HG03565 (cell line): ENCODE data around the gene IL1B.
"Not testable (repeated sequence)": the region's sequence is repeated elsewhere in the genome, so short reads cannot be mapped to it uniquely, and the experiment has no call there.

Source experiments
- ATAC-seq: cut with Tn5 transposase; IDR thresholded peaks from one replicate; pipeline ENCODE4 v1.9.1; 2021; ENCODE audit warnings: mild to moderate bottlenecking, moderate library complexity; ENCODE audit not compliant: unreplicated experiment

Gene IL1B

DNA sequence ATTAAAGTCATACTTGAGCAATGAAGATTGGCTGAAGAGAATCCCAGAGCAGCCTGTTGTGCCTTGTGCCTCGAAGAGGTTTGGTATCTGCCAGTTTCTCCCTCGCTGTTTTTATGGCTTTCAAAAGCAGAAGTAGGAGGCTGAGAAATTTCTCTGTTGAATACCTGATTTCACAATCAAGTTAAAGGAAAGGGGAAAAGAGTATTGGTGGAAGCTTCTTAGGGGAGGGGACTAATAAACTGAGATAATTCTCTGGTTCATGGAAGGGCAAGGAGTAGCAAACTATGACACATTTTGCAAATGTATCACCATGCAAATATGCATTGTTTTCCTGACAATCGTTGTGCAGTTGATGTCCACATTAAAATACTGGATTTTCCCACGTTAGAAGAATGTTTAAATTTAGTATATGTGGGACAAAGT is at the start of gene IL1B:
Gene IL1B, minus strand, starts transcription at position 85 of the 423 bp plus-strand sequence. CDS start 550 bp downstream, outside the sequence.
- no peak for ATAC-seq

DNA sequence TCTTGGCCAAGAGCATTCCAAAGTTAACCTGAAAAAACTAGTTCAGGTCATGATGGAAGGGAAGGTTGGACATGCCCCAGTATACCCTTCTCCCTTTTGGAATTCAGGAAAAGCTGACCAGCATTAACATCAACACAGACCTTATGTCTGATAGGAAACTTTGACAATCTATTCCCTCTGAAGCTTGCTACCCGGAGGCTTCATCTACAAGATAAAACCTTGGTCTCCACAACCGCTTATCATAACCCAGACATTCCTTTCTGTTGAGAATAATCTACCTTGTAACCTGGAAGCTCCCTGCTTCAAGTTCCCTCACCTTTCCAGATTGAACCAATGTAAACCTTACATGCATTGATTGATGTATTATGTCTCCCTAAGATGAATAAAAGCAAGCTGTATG is 49.7 kb upstream of the IL1B start:
- ATAC-seq: no peak

DNA sequence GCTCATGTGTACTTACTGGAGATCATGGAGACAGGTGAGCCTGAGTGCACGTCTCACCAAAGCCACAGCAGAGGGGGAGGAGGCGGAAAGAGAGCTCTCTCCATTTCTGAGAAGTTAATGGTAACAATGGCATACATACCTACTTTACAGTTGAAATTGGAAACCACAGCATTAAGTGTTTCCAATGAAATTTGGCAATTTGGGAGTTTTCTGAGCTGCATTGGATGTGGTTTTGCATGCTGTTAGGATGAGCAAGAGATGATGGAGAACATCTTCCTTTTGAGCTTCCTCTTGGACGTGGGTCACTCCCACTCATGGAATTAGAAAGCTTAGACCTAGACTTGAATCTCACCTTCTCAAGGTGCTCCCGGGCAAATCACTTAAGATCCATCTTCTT is 48.9 kb upstream of the IL1B start:
- no peak for ATAC-seq

DNA sequence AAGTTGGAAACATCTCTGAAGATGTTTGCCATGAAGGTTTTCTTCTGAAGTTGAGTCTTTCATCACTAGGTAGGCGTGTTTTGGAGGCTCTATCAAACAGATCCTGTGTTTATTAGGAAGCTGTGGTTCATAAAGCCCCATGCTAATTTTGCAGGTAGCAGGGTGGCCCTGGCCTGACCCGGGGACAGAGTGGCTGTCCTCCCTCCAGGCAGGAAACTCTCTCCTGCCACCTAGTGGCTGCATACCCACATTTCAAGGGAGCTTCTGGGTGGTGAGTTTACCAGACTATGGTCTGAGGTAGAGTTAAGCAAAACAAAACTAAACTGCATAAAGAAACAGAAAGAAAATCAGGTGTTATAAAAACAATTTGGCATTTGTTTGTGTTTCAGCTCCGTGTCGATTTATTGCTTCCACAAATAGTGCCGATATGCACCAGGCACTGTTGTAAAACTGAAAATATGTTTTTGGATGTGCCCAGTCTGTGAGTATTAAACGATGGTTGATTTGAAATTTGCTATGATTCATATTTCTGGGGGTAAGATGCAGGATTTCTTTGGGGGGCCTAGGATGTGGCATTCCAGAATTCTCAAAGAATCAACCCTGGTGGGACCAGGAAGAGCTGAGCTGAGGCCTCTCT is 48.4 kb upstream of the IL1B start:
- ATAC-seq: peak; percentile 59

DNA sequence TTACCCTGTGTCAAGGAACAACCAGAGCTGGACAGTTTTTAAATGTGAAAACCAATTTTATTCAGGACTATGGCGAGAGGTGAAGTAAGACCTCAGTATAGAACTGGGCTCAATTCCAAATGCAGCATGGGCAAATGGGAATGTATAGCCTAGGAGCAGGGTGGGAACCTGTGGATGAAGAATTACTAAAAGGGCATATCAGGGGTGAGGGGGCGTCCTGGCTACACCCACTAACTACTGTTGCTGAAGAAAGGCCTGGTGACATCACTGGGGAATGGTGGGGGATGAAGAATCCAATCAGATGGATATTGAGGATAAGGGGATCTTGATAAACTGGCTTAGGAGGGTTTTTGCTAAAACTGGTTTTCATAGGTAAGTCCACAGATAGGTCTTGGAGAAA is 47.1 kb upstream of the IL1B start:
- ATAC-seq: no peak

DNA sequence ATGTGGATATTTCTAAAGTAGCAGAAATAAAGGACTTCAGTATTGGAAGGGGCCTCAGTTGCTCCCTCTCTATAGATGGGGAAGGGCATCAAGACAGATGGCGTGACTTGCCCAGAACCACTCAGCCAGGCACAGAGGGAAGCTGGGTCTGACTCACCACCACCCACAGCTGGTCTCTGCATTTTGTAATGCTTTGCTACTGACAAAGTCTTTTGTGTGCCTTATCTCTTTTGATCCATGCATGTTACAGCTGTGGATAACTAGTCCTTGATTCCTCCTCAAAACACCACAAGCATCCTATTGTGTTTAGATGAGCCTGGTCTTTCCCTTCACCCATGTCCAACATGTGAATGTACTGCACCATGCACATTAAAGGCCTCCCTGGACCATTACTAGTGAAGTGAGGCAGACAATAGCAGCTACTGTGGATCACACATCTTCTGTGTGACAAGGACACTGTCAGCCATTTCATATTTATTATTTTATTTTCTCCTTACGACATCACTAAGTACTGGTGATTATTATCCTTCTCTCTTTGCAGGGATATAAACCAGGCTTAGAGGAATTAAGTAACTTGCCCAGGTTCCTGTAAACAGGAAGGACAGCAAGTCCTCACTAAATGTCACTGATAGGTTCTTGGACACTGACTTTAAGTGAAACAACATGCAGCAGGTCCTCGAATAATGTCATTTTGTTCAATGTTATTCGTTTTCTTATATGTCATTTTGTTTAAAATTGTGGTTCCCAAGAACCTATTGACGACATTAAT is 44.8 kb upstream of the IL1B start:
- peak; percentile 72 for ATAC-seq

DNA sequence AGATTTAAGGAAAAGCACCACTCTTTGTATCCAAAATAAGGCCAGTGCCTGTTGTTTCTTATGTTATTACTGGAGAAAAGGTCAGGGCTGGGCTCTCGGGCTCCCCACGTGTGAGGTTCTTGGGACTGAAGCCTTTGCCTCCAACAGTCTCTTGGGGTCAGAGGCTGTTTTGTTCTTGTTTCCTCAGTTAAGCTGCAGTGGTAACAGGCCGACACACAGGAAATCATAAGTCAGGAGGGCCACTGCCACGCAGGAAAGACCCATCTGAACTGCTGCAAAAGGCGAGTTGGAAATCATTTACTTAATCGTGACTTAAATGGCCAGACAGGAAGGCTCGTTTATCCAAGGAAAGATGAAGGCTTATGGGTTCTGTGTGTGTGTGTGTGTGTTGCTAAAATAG is 44.1 kb upstream of the IL1B start:
- no peak for ATAC-seq

DNA sequence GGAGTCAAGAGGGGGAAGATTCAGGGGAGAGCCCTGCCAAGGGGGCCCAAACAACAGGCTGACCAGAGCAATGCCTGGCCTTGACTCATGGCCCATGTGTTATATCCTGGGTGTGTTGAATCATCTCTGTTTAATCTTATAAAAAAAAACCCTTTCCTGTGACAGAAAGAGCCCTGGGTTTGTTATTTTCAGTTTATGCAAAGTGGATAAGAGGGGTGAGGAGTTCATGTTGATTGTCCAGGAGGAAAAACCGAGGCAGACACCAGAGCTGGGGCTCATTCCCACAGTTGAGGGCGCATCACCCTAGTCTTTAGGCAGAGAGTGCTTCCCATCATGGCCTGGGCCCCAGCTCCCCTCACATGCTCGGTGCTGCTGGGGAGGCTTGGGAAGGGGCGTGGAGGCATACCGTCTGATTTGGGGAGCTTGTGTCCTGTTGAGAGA is 43.5 kb upstream of the IL1B start:
- no peak for ATAC-seq

DNA sequence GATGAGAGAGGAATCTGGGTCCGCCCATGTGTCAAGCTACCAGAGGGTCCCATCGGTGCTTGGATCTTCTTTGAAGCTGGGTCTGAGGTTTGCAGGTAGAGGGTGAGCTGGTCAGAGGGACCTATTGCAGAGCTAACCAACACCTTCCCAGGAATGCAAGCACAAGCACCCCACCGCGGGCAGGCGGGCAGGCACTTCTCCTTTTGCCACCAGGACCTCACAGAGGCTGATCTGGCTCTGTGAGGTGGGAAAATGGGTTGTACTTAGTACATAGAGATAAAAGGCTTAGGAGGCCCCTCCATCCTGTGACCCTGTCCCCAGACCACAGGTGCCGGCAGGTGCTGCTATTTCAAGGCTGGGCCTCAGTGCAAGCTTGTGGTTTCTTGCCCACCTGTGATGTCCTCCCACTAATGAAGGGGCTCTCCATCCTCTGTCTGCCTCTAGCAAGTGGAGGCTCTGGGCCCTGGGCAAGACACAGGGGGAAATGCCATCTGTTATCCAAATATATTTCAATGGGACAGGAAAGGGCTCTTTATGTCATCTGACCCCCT is 43.0 kb upstream of the IL1B start:
- no peak for ATAC-seq

DNA sequence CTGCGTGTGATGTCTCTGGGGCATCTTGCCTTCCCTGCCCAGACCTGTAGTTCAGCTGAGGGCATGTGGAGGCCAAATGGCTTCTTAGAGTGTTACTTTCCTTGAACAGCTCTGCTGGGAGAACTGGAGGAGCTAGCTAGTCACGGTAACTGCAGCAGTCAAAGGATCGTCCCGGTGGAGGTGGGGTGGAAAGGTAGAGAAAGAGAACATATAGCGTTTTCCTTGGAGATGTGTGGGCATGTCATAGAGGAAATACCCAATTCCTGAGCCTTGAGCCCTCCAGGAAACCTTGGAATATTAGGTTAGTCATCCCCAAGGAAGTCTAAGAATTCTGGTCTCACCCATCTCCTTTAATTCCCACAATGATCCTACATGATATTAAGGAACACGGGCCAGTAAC is 40.8 kb upstream of the IL1B start:
- ATAC-seq: no peak

DNA sequence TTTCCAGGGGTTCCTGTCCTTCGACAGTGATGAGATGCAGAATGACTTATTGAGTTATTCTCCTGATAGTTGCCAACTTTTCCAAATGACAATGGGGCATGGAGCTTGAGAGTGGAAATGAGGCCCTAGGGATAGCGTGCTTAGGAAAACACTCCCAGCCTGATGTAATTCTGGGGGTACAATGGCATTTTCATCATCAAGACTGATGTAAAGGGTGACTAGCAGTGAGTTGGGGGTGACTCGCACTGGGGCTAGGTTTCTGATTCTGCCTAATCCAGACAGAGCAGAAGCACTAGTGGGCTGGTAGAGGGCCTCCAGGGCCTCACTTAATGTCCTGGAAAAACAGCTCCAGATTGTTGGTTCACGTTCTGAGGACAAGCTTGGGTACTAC is 40.4 kb upstream of the IL1B start:
- no peak for ATAC-seq

DNA sequence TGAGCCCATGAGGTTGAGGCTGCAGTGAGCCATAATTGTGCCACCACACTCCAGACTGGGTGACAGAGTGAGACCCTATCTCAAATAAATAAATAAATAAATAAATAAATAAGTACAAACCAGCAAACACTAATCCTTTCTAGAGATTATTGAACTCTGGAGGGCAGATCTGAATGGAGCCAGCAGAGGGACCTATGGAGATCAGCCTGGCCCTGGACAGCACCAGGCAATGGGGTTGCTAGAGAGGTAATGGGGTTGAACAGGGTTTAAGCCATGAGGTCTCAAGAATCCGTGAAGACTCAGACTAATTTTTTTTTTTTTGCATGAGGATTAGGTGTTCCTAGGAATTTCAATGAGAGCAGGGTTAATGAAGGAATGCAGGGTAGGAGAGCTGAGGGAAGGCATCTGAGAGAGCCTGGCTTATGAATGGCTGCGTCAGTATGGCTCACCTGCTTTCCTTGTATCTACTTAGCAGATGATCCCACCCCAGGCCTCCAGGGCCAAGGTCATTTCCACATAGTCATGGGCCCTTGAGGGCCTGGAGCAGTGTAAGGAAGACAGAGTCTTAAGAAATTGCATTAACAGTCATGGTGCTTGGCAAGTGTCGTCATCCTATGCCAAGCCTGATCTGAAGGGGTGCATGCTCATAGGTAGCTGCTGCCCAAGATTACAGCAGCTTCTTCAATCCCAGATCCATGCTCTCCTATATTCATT is 39.8 kb upstream of the IL1B start:
- no peak for ATAC-seq

DNA sequence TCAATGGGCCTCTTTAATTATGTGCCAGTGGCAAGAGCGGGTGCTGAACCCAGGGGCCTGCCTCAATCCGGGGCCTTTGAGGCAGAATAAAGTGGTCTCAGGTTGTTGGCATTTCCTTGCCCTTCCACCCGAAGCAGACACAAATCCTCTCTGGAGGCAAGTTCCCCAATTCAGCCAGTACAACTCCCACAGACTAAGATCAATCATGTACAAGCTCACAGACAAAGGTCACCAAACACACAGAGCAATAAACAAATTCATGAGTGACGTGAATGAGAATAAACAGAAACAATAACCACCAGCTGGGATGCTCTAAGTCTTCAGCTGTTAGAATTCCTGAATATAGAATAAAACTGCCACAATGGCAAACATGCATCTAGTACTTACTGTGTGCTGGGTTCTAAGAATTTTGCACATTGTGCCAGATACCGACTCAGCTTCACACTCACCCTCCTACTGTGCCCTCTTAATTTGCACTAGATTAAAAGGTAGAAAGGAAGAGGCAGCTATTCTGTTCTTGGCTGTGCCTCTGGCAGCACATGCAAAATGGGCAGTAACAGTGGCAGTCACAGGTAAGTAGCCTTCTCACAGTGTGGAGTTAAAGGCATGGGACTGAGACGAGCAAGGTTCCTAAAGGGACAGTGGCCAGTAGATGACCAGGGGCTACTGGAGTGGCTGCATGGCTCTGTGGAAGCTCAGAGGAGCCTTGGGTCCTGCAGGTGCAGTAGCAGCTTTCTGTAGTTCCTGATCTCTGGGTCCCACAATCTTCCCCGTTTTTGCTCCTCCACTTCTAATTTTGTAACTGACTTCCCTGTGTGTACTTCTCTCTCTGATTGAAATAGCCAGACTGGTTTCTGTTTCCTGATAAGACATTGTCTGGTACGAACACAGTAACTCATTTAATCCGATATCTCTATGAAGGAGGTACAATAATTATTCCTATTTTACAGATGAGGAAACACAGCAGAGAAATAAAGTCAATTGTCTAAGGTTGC is 34.6 kb upstream of the IL1B start:
- no peak for ATAC-seq

DNA sequence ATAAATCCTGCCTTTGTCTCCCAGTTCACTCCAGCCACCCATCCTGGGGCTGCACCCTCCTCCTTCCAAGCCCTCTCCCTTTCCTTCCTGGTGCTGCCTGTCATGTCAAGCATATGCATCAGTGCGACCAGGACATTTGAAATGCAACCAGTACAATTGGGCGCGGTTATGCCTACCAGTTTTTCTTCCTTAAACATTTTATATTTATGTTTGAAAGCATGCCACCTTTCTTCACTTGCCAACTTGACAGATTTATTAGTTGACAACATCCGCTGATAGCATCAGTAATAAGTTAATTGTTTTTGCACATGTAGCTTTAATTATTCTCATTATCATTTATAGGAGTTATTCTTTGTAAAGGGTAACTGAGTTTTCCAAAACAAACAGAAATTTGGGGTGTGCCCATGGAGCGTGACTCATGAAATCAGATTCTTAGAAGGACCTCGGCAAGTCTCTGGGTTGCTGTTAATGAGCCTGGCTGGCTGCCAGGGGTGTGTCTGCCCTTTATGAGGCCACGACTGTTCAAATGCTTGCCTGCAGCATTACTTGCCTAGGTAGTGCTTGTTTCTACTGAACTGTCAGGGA is 32.8 kb upstream of the IL1B start:
- no peak for ATAC-seq

DNA sequence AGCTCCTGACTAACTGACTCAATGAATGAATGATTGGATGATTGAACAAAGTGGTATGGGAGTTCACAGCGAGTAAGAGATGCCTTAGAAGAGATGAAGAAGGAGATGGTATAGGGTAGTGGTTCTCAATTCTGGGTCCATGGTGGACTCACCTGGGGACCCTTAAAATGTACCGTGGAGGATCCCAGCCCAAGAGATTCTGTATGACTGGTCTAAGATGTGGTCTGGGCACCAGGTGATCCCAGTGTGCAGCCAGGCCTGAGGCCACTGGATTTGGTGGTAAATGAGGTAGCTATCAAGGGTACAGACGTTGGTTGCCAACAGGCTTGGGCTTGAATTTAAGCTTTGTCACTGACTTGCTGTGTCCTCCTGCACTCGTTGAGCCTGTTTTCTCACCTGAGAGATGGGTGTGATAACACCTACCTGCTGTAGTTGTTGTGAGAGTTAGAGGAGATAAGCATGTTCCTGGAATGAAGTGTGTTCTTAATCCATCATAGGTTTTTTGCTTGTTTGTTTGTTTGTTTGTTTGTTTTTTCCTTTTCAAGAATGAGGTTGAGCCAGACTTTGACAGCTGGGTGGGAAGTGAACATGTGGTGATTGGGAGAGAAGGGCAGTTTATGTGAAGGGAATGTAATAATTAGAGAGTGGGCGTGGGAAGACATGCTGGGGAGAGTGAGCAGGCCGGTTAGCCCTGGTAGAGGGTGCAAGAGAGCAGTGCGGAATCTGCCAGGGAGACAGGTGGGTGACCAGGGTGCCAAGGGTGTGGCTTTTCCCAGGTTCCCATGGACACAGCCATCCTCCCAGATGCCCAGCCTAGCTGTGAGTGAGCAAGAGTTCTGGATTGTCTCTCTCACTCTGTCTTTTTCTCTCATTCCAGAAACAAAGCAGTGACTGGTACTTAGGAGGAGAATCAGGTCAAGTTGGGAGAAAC is 31.4 kb upstream of the IL1B start:
- no peak for ATAC-seq

DNA sequence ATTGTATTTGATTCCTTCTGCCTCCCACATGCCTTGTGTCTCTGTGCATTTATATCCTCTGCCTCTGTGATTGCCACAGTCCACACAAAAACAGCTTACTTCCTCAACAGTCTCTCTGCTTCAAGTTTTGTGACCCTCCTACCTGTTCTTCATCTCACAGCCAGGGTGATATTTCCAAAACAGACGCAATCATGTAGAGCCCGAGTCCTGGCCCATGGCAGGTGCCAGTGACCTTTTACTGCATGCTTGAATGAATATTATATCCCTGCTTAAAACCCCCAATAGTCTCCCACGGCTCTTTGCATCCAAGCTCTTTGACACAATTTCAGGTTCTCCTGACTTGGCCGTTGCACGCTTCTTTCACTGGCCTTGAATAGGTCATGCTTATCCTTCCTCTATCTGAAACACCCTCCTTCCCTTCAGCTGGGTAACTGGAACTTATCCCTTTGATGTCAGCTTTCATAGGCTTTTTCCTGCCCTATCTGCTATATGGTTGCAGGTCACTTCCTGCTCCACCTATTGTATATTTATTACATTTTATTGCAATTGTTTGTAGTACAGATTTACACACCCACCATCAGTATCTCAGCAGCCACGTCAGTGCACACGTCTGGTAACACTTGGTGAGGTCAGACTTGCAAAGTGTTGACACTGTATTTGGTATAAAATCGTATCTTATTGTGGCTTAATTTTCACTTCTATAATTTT is 29.7 kb upstream of the IL1B start:
- ATAC-seq: no peak

DNA sequence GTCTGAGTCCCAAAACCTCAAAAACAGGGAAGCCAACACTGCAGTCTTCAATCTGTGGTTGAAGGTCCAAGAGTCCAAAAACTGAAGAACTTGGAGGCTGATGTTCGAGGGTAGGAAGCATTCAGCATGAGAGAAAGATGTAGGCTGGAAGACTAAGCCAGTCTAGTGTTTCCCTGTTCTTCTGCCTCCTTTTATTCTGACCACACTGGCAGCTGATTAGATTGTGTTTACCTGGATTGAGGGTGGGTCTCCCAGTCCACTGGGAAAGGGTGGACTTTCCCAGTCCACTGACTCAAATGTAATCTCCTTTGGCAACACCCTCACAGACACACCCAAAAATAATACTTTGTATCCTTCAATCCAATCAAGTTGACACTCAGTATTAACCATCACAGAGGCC is 27.5 kb upstream of the IL1B start:
- no peak for ATAC-seq

DNA sequence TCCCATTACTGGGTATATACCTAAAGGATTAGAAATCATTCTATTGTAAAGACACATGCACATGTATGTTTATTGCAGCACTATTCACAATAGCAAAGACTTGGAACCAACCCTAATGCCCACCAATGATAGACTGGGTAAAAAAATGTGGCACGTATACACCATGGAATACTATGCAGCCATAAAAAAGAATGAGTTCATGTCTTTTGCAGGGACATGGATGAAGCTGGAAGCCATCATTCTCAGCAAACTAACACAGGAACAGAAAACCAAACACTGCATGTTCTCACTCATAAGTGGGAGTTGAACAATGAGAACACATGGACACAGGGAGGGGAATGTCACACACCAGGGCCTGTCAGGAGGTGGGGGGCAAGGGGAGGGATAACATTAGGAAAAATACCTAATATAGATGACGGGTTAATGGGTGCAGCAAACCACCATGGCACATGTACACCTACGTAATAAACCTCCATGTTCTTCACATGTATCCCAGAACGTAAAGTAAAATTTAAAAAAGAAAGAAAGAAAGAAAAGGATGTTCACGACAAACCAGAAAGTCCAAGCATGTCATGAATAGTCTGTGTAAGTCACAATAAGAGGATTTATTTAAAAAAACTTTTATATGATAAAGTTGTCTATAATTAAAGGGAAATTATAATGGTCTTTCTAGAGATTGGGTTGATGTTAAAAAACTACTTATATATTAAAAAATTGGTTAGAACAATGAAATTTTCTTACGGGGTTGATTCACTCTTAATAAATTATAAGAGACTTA is 23.0 kb upstream of the IL1B start:
- not testable (repeated sequence) for ATAC-seq
